ENCODE measurements around the gene P2RX2.

DNA sequence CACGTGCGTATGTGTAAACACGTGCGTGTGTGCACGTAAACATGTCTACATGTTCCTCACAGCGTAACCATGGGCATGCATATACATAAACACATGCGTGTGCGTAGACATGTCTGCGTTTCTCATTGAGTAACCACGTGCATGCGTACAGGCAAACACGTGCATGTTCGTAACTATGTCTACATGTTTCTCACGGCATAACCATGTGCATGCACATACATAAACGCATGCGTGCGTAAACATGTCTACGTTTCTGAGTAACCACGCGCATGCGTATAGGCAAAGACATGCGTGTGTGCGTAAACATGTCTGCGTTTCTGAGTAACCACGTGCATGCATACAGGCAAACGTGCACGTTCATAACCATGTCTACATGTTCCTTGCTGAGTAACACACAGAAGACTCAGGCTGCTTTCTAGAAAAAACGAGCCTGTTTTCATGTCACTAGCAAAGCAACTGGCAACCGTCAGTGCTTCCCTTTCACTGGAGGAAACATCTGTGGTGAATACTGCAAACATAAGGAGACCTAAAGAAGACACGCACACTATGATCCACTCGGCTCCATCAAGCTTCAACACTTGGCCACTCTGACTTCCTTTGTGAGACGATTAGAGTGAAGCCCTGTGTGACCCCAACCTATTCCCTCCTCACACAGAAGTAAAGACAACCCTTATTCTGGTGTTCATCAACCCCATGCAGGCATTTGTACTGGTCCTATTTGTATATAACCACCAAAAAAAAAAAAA is 39.7 kb downstream of the P2RX2 start:
- TF ChIP-seq, protein P1, sequence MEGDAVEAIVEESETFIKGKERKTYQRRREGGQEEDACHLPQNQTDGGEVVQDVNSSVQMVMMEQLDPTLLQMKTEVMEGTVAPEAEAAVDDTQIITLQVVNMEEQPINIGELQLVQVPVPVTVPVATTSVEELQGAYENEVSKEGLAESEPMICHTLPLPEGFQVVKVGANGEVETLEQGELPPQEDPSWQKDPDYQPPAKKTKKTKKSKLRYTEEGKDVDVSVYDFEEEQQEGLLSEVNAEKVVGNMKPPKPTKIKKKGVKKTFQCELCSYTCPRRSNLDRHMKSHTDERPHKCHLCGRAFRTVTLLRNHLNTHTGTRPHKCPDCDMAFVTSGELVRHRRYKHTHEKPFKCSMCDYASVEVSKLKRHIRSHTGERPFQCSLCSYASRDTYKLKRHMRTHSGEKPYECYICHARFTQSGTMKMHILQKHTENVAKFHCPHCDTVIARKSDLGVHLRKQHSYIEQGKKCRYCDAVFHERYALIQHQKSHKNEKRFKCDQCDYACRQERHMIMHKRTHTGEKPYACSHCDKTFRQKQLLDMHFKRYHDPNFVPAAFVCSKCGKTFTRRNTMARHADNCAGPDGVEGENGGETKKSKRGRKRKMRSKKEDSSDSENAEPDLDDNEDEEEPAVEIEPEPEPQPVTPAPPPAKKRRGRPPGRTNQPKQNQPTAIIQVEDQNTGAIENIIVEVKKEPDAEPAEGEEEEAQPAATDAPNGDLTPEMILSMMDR (conservative IDR thresholded peaks at IDR 0.05), result no peak
- no peak for TF ChIP-seq EZH2 (IDR thresholded peaks at IDR 0.05; ENCODE audit: low read depth)

Data from PC-9 (cell line).